SKM-1 treated with dmso at 0.1 percent for 144 hours (cell line): ENCODE measurements around the gene SORCS2.

ENCODE experiments used
- DNase-seq: peaks from one replicate; lab custom pipeline; 2025; ENCODE audit not compliant: unreplicated experiment; lab: John Stamatoyannopoulos, UW

The SORCS2 gene

DNA sequence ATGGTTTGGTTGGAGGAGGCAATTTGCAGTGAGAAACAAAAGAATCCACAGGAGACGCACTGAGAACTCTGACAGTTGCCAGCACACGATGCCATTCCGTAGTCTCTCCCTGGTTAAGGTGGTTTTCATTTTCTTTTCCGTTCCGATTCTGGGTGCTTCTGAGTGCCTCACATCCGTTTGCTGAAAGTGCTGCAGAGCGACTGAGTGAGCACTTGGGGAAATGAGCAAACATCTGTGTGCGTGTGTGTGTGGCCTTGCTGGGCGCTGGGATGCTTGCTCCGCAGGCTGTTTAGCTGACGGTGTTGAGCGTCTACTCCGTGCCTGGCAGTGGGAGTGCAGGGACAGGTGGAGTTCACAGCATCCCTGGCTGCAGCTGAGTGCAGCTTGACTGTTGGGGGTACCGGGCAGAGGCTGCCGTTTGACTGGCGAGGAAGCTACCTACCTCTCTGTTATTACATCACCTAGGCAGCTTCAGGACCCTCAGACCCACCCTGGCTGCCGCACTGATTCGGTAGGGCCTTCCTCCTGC lies 49.3 kb downstream of the SORCS2 start:
- no peak for DNase-seq

- DNase-seq, result no peak
These were observed 50.4 kb downstream of the SORCS2 start for GRCh38 chr4:7242766-7243165.

- no peak for DNase-seq
These were observed 51.4 kb downstream of the SORCS2 start for GRCh38 chr4:7243609-7244330.

GRCh38 chr4:7244331-7244665 lies 52.0 kb downstream of the SORCS2 start:
- no peak for DNase-seq

- DNase-seq, result no peak
These were observed 52.5 kb downstream of the SORCS2 start for GRCh38 chr4:7244751-7245320.

- no peak for DNase-seq
These were observed 55.2 kb downstream of the SORCS2 start for GRCh38 chr4:7247521-7247920.

DNA sequence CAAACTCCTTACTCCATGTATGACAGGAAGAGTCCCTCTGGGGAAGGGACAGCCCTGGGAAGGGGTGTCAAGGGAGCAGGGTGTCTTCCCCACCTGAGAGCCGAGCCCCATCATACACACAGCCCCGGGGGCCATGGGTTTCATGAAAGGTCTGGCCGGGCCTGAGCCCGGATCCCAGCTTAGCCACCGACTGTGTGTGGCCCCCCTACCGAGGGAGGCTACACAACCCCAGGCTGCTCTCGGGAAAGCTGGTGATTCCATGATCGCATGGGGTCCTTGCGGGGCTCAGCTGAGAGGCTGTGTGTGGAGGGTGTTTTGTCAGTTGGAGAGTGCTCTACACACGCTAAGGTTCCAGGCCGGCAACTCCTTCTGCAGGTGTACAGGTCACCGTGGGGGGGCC lies 55.6 kb downstream of the SORCS2 start:
- DNase-seq, result no peak

DNA sequence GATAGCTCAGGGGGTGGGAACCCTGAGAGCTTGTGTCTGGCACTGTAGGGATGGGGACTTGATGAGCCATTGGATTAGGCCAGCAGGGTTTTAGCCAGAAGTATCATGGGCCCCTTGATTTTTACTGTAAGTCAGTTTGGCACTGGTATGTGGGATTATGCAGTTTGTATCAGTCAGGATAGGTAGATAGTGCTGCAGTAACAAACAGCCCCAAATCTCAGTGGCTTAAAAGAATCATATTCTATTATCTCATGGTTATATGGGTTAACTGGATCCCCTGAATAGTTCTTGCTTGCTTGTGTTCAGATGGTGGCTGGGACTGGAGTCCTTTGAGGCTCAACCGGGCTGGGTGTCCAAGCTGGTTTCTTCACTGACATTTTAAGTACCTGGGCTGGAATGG lies 56.5 kb downstream of the SORCS2 start:
- no peak for DNase-seq

DNA sequence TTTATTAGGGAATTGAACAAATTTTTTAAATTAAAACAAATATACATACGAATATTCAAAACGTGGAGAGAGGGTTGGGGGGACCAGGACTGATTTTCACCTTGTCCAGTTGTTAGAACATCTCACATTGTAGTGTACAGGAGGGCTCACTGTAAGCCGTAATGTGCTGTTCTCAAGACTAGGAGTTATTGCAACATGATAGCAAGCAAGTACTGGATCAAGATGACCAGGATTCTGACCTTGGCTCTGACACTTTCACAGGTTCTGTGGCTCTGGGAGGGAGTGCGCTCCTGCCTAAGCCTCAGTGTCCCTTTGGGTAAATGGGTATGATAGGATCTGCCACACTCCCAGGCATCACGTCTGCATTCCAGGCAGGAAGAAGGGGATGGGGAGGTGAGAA lies 59.0 kb downstream of the SORCS2 start:
- no peak for DNase-seq

DNA sequence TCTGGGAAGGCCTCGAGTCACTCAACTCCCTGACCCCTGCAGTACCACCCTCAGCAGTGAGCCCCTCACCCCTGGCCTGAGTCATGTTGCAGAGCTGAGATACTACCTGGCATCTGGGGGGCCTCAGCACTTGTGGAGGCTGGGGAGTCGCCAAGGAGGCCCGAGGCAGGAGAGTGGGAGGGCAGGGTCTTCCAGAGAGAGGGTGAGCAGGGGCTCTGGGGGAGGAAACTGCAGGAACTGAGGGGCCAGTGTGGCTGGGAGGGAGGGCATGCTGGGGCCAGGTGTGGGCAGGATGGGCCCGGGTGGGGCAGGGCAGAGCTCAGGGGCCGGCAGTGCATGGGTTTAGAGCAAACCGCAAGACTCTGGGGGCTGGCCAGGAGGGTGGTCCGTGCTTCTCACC lies 59.7 kb downstream of the SORCS2 start:
- no peak for DNase-seq

DNA sequence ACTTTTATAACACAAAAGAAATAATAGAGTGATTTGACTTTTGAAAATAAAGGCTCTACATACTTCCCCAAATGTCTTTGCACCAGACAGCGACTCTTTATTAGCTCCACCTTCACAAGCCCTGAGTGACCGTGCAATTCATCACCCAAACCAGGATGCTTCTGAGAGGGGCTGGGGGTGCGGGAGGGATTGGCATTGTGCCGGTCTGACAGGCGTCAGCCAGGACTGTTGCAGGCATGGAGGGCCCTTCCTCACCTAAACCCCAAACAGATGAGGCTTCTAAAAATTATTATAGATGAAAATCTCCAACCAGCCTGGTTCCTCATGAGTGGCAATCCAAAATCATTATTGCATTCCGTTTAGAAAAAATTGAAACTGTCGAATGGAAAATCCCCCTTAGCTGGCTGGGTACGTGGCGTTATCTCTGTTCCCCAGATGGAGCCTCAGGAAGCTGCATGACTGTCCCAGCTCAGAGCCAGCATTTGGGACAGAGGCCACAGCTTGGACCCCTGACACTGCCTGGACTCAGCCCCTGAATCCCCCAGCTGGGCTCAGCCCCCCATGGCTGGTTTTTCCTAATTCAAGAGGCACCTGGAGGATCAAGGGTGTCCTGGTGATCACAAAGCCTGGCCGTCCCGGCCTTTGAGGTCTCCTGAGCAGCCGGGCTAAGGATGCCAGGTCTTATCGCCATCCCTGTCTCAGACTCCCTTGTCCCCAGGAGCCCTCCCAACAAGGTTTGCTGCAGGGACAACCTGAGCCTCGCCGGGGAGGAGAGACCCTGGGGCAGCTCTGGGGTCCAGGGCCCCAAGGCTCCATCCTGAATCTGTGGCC lies 60.4 kb downstream of the SORCS2 start:
- DNase-seq, result no peak

DNA sequence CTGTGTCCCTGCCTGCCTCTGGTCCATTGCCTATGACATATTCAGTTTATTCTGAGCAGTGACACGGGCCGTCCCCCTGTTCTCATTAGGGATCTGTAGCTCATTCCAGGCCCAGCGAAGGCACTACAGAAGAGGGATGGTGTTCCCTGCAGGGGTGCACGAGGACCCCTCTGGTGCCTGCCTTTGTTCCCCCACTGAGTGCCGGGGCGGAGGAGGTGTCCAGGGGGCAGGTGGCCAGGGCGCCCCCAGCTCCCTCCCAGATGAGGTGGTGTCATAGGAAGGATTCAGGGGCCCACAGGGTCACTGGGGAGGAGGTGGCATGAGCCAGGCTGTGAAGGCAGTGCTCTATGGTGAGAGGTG lies 61.0 kb downstream of the SORCS2 start:
- DNase-seq, result no peak

DNA sequence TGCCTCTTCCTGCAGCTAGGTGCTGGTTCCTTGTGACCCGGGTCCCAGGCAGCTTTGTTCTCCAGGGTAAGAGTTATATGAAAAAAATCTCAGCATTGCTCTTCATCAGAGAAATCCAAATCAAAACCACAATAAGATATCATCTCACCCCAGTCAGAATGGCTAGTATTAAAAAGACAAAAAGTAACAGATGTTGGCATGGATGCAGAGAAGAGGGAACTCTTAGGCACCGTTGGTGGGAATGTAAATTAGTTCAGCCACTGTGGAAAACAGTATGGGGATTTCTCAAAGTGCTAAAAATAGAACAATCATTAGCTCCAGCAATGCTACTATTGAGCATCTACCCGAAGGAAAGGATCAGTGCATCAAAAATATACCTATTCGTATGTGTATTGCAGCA lies 61.5 kb downstream of the SORCS2 start:
- DNase-seq, result no peak

DNA sequence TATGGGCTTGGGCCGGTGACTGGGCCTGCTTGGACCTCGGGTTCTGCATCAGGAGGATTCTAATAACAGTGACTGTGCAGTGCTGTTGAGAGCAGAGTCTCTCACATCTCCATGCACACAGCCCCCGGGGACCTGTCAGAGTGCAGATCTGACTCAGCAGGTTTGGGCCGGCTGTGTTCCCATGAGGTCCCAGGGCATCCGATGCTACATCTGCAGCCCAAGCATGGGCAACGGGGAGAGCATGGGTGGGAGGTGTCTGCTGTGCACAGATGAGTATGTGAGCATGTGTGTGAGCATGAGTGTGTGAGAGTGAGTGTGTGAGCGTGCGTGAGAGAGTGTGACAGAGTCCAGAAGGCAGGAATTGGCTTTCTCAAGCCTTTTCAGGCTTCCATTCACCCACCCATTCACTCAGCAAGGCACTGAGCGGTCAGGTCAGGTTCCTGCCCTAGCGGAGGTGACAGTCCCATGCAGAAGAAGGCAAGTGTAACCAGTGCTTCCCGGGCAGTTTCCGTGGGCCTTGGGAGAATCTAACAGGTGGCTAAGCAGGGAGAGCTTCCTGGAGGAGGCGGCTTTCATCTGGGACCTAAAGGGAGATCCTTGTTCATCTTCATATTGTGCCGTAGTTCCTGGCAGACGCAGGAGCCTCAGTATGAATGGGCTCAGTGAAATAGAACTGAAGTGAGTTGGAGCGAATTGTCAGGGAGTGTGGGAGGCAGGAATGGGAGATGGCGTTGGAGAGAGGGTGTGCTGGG lies 62.6 kb downstream of the SORCS2 start:
- DNase-seq, result no peak

GRCh38 chr4:7255488-7255881 lies 63.1 kb downstream of the SORCS2 start:
- DNase-seq, result no peak

DNA sequence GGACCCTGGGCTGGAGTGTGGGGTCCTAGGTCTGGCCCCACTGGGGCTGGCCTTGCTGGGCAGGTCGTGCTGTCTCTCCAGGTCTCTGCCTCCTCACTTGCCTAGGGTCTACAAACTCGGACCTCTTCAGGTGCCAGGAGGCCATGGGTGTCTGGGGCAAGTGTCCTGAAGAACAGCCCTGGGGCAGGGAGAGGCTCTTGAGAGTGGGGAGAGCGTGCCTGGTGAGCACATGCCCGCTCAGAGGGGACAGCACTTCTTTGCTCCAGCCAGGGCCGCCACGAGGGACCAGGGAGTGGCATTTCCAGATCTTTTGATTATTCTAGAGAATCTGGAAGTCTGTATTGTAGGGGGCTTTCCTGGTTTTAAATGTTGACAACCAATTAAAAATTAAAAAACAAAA lies 63.7 kb downstream of the SORCS2 start:
- DNase-seq, result no peak

DNA sequence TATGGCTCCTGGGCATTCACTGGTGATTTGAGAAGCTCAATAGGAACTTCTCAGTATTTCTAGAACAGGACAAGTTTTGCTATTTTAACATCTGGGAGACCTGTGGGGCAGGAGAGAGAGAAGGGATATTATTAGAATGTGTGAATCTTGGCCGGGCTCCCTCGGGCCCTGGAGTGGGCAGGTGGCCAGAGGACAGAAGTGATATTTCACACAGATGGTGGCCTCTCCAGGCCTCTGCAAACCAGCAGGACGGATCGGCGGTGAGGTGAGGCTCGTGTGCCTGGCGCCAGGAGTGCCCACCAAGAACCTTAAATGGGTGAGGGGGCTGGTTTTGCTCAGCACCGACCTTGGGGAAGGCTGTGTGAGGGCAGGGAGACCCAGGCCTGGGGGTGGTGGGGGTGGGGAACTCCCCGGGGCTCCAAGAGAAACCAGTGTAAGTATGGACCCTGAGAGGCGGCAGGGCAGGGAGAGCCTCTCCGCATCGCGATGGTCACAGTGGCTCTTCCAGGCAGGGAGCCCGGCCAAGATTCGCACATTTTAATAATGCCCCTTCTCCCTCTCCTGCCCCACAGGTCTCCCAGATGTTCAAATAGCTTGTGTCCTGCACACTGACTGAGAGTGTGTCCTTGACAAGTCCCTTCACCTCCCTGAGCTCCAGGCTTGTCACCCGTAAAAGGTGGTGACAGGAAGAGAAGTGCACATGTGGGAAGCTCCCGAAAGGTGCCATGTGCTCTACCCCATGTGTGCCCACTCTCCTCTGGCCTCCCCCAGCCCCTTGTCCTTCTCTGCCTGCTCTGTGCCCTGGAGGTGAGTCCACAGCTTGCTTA lies 64.9 kb downstream of the SORCS2 start:
- no peak for DNase-seq

- DNase-seq, result no peak
These were observed 66.7 kb downstream of the SORCS2 start for GRCh38 chr4:7259039-7259438.

GRCh38 chr4:7260569-7260968 lies 68.2 kb downstream of the SORCS2 start:
- DNase-seq, result no peak

DNA sequence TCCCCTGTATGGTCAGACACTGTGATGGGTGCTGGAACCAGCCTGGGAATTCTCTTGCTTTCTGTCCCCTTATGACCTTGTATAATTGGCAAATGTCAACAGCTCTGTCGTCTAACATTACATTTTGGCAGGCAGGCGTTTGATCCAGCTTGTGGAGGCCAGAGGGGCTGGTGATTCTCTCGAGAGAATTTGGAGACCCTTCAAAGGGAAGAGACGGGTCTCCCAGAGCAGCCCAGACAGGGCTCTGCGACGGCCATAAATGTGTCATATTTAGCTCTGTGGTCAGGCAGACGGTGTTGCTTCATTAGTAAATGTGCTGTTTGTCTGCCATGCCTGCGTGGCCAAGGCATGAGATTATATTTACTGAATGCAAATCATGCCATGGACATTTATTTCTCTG lies 68.7 kb downstream of the SORCS2 start:
- no peak for DNase-seq

- DNase-seq, result no peak
These were observed 69.2 kb downstream of the SORCS2 start for GRCh38 chr4:7261536-7261935.
